ENCODE data around the gene ALG12. TPM values are rescaled to one million over a fixed set of nuclear protein-coding genes. Genes with fewer than 3 reads are reported as not detected.

The ALG12 gene
- total RNA-seq, 2 experiments from 2014 or later: 11.4 to 11.7 TPM

DNA sequence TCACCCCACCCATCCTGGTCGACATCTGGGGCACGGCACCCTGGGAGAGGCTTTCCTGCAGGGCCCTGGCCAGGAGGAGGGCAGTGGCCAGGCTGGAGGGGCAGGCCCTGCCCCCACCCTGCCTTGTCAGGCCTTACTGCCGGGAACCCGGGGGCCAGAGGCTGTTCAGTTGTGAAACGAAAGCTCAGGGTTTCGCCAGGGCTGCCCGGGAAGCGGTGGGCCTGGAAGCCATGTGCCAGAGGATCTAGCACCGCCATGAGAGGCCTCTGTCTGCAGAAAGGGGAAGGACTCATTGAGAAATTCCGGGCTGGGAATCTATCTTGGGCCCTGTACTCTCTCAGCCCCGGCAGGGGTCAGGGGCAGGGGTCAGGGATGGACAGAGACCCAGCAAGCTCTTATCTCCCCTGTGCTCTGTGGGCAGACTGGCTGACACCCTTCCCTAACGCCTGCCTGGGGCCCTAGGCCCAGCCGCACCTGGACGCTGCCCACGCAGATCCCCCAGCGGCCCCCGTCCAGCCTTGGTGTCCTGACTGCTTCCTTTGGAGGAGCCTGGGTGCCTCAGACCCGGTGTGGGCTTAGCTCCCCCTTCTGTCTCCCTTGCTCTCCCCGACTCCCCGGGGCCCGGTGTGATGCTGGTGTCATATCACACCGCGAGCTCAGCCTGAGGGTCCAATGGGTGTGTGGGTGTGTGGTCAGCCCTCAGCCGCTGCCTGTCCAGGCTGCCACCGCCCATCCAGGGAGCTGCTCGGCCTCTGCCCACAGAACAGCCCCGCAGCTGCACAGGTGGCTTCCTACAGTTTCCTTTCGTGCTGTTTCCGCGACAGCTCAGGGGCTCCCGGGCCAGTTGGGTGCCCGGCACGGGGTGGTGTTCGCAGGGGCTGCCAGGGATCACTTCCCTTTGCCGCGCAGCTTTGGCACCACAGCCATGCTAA, 48.8 kb upstream of the ALG12 start:
- Histone ChIP-seq H3K27ac (ENCODE audit: low read depth, low read length, poor library complexity, severe bottlenecking) (no peak overlapping the region), H3K79me2 (ENCODE audit: insufficient read depth, low read depth, low read length) (peaks cover 19% of the 10 kb centered on the region; the same call in 1 of the 2 replicates), H3K4me3 (ENCODE audit: low read depth, low read length, poor library complexity, severe bottlenecking) (no peak overlapping the region), H3K9me3 (ENCODE audit: low read length) (no peaks in the 10 kb centered on the region), H2AFZ (ENCODE audit: low read length) (no peak overlapping the region), H4K20me1 (ENCODE audit: insufficient read depth, low read length) (0 out of 2 replicates have a peak, but pooled peaks cover 4% of the 10 kb centered on the region), H3K4me2 (ENCODE audit: low read length) (peak overlapping the region; percentile 26; the same call in 1 of the 2 replicates), H3K36me3 (ENCODE audit: insufficient read depth, low read length) (peaks cover 34% of the 10 kb centered on the region), H3K4me1 (ENCODE audit: insufficient read depth, low read length, poor library complexity, severe bottlenecking) (peaks cover 59% of the 10 kb centered on the region), H3K9me2 (ENCODE audit: insufficient read depth, low read length) (no peaks in the 10 kb centered on the region)
- TF ChIP-seq, protein P1, sequence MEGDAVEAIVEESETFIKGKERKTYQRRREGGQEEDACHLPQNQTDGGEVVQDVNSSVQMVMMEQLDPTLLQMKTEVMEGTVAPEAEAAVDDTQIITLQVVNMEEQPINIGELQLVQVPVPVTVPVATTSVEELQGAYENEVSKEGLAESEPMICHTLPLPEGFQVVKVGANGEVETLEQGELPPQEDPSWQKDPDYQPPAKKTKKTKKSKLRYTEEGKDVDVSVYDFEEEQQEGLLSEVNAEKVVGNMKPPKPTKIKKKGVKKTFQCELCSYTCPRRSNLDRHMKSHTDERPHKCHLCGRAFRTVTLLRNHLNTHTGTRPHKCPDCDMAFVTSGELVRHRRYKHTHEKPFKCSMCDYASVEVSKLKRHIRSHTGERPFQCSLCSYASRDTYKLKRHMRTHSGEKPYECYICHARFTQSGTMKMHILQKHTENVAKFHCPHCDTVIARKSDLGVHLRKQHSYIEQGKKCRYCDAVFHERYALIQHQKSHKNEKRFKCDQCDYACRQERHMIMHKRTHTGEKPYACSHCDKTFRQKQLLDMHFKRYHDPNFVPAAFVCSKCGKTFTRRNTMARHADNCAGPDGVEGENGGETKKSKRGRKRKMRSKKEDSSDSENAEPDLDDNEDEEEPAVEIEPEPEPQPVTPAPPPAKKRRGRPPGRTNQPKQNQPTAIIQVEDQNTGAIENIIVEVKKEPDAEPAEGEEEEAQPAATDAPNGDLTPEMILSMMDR (conservative IDR thresholded peaks at IDR 0.05; ENCODE audit: low read length): no peak
- no peak for TF ChIP-seq EZH2phosphoT487 (IDR thresholded peaks at IDR 0.05; ENCODE audit: borderline replicate concordance, low read depth, low read length)
- intact Hi-C loops (cut with micrococcal nuclease; ENCODE audit: unreplicated experiment): no loop called here
- no TSS peak for BruUV-seq (replicated peaks)
- ChIA-PET CTCF (ENCODE audit: unreplicated experiment) (interaction anchor here (0.6 kb wide), 2 partner anchors 36 to 167 kb away, joined by 3 to 4 read pairs; no protein-coding TSS in a partner anchor), POLR2A (no interaction called here)
- peak; percentile 51 for DNase-seq (ENCODE audit: low spot score)

DNA sequence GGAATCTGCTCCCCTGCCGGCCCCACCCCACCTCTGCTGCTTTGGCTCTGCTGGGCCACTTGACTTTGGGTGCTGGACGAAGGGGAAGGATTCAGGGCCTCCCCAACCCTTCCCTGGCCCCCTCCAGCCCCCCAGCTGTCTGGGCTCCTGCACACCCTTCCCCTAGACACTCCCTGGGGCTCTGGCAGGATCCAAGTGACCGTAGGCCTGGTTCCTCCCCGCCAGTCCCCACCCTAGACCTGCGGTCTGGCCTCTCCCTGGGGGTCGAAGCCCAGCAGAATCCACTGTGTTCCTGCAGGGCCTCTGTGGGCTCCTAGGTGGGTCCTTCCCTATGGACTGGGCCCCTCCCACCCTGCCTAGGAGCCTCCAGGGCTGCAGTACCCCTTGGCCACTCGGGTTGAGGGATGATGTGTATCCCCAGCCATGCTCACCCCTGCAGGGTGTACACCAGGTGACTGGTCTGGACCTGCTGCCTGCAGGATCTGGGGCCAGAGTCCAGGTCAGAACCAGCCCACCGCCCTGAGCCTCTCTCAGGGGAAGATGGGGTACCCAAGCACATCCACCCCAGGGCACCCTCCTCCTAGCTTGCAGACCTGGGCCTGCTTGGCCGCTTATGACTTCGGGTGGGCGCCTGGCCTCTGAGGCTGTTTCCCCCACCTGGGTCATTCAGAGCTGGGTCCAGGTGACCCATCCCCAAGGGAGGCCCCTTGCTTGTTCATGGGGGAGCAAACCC, 48.0 kb upstream of the ALG12 start:
- Histone ChIP-seq H2AFZ (ENCODE audit: low read length) (no peak overlapping the region), H3K36me3 (ENCODE audit: insufficient read depth, low read length) (peaks cover 42% of the 10 kb centered on the region), H3K9me3 (ENCODE audit: low read length) (no peaks in the 10 kb centered on the region), H3K4me2 (ENCODE audit: low read length) (peak overlapping the region; percentile 26; the same call in 1 of the 2 replicates), H4K20me1 (ENCODE audit: insufficient read depth, low read length) (0 out of 2 replicates have a peak, but pooled peaks cover 4% of the 10 kb centered on the region), H3K27ac (ENCODE audit: low read depth, low read length, poor library complexity, severe bottlenecking) (no peak overlapping the region), H3K4me3 (ENCODE audit: low read depth, low read length, poor library complexity, severe bottlenecking) (no peak overlapping the region), H3K9me2 (ENCODE audit: insufficient read depth, low read length) (no peaks in the 10 kb centered on the region), H3K79me2 (ENCODE audit: insufficient read depth, low read depth, low read length) (peaks cover 27% of the 10 kb centered on the region; the same call in 1 of the 2 replicates), H3K4me1 (ENCODE audit: insufficient read depth, low read length, poor library complexity, severe bottlenecking) (peaks cover 53% of the 10 kb centered on the region)
- no peak for DNase-seq (ENCODE audit: low spot score)
- intact Hi-C loops (cut with micrococcal nuclease; ENCODE audit: unreplicated experiment): no loop called here
- ChIA-PET CTCF (ENCODE audit: unreplicated experiment) (interaction anchor here (0.6 kb wide), 1 partner anchor 166 kb away, joined by 4 read pairs; no protein-coding TSS in a partner anchor), POLR2A (no interaction called here)
- TF ChIP-seq EZH2phosphoT487 (IDR thresholded peaks at IDR 0.05; ENCODE audit: borderline replicate concordance, low read depth, low read length): no peak
- TF ChIP-seq, protein P1 (conservative IDR thresholded peaks at IDR 0.05; ENCODE audit: low read length): no peak
- no TSS peak for BruUV-seq (replicated peaks)

Data from OCI-LY7 (cell line).